ENCODE results near the gene TP53I3.

- TF ChIP-seq RARB (CRISPR knock-in tag; IDR thresholded peaks at IDR 0.05), result no peak
- no peak for TF ChIP-seq ARNTL (CRISPR knock-in tag; IDR thresholded peaks at IDR 0.05; ENCODE audit: borderline replicate concordance, low read depth)
- no peak for TF ChIP-seq ZNF565 (CRISPR knock-in tag; conservative IDR thresholded peaks at IDR 0.05; ENCODE audit: low read depth)
- TF ChIP-seq ZFP30 (CRISPR knock-in tag; IDR thresholded peaks at IDR 0.05), result no peak
- no peak for TF ChIP-seq PATZ1 (CRISPR knock-in tag; IDR thresholded peaks at IDR 0.05; ENCODE audit: borderline replicate concordance)
- no peak for TF ChIP-seq ZNF70 (CRISPR knock-in tag; IDR thresholded peaks at IDR 0.05)
- TF ChIP-seq SNAI2 (CRISPR knock-in tag; IDR thresholded peaks at IDR 0.05), result no peak
- TF ChIP-seq BACH2 (CRISPR knock-in tag; IDR thresholded peaks at IDR 0.05; ENCODE audit: borderline replicate concordance), result no peak
- no peak for TF ChIP-seq ZFP3 (CRISPR knock-in tag; IDR thresholded peaks at IDR 0.05)
- no peak for TF ChIP-seq POU6F1 (CRISPR knock-in tag; IDR thresholded peaks at IDR 0.05; ENCODE audit: borderline replicate concordance, low read depth)
- no peak for TF ChIP-seq ESRRG (CRISPR knock-in tag; IDR thresholded peaks at IDR 0.05)
- TF ChIP-seq ZNF8 (CRISPR knock-in tag; IDR thresholded peaks at IDR 0.05), result no peak
- TF ChIP-seq GLIS3 (CRISPR knock-in tag; IDR thresholded peaks at IDR 0.05), result no peak
- TF ChIP-seq ZC3H10 (CRISPR knock-in tag; IDR thresholded peaks at IDR 0.05), result no peak
These were observed 31.7 kb downstream of the TP53I3 start for GRCh38 chr2:24052951-24053350.
